ENCODE data around the gene TNFRSF13B. TPM values are rescaled to one million over a fixed set of nuclear protein-coding genes. Genes with fewer than 3 reads are reported as not detected.
"Not testable (repeated sequence)": the region's sequence is repeated elsewhere in the genome, so short reads cannot be mapped to it uniquely, and the experiment has no call there.

TNFRSF13B gene
- total RNA-seq, 1 experiment from 2014 or later = not detected

DNA sequence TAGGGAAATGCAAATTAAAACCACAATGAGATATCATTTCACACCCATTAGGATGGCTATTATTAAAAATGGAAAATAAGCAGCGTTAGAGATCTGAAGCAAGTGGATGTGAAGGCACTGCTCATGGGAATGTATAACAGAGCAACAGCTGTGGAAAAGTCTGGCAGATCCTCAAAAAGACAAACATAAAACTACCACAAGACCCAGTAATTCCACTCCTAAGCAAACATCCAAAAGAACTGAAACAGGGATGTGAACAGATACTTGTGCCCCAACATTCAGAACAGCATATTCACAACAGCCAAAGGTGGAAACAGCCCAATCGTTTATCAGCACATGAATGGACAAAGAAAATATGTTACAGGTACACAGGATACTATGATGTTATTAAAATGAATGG is 10.9 kb downstream of the TNFRSF13B start:
- not testable (repeated sequence) for DNase-seq (ENCODE audit: low read depth)

GRCh38 chr17:16955011-16955410 is 16.9 kb downstream of the TNFRSF13B start:
- not testable (repeated sequence) for DNase-seq (ENCODE audit: low read depth)

DNA sequence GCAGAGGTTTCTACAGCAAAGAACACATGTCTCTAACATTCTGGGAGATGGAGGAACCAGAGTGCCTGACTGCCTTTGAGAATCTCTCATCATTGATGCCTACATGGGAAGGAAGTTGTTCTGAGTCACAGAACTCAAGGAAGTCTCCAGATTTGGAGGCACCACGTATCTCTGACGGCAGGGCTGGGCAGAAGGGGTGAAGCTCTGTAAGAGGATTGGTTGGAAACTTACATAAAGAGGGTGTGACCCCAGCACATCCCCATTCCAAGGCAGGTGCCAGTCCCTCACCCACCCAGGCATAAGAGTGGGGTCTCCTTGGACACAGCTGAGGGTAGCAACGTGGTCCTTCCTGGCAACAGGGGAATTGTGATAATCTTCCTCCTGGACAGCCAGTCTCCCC is 17.4 kb downstream of the TNFRSF13B start:
- DNase-seq (ENCODE audit: low read depth) = no peak

GRCh38 chr17:16953841-16954240 is 18.1 kb downstream of the TNFRSF13B start:
- DNase-seq (ENCODE audit: low read depth) = no peak

GRCh38 chr17:16953347-16953746 is 18.6 kb downstream of the TNFRSF13B start:
- DNase-seq (ENCODE audit: low read depth) = no peak

DNA sequence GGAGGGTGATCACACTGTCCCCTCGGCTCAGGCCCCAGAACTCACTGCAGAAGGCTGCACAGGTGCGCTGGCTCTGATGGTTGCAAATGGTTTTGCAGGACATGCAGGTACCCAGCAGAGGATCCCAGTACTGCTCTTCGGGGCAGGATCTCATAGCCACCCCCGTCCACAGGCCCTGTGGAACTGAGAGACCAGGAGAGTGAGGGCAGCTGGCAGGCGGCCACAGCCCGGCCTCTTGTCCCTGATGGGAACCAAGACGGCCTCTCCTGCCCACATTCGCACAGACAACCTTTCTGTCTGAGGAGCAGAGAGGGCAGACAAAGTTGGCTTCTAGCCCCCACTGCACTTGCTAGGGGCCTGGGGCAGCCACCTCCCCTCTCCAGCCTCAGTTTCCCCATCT is 19.5 kb downstream of the TNFRSF13B start:
- DNase-seq (ENCODE audit: low read depth) = no peak

- no peak for DNase-seq (ENCODE audit: low read depth)
Measured at GRCh38 chr17:16950488-16950887, 21.4 kb downstream of the TNFRSF13B start.

- DNase-seq (ENCODE audit: low read depth) = no peak
Measured at GRCh38 chr17:16948587-16949376, 23.1 kb downstream of the TNFRSF13B start.

DNA sequence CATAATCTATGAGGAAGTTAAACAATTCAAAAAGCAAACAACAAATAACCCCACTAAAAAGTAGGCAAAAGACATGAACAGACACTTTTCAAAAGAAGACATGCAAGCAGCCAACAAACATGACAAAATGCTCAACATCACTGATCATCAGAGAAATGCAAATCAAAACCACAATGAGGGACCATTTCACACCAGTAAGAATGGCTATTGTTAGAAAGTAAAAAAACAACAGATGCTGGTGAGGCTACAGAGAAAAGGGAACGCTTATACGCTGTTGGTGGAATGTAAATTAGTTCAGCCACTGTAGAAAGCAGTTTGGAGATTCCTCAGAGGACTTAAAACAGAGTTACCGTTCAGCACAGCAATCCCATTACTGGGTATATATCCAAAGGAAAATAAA is 24.4 kb downstream of the TNFRSF13B start:
- no peak for DNase-seq (ENCODE audit: low read depth)

- peak; percentile 11 for DNase-seq (ENCODE audit: low read depth)
Measured at GRCh38 chr17:16945663-16946218, 26.2 kb downstream of the TNFRSF13B start.

GRCh38 chr17:16945136-16945482 is 26.8 kb downstream of the TNFRSF13B start:
- peak; percentile 2 for DNase-seq (ENCODE audit: low read depth)

GRCh38 chr17:16944334-16945135 is 27.4 kb downstream of the TNFRSF13B start:
- peak; percentile 3 for DNase-seq (ENCODE audit: low read depth)

DNA sequence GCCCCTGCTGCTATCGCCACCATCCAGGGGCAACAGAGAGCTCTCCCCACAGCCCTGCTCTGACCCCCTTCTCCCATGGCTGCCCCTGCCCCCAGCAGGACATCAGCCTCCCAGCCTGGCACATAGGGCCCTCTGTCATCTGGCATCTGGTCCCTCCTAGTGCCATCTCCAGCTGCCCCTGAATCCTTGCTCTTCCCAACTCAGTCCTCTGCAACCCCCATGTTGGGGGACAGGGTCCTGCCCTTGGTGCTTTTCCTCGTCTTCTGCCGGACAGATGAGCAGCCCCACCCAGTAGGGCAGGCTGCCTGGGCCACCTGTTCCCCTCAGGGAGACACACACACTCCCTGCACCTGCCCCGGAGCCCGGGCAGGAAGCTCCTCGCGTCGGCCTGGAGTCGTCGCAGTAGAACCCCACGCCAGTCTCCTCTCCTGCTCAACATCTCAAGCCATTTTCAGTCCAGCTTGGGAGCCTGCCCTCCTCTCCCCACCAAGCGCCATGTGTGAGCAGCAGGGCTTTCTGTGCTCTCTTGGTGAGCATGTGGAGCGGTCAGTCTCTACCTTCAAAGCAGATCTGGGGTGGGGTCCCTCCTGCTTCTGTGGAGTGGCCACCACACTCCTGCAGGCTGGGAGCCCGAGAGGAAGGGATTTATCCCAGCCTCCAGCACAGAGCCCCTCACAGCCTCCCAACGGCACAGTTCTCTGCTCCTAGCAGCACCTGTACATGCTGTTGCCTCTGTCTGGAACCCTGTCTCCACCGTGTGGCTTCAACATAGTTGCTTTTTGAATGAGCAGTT is 28.2 kb downstream of the TNFRSF13B start:
- no peak for DNase-seq (ENCODE audit: low read depth)

GRCh38 chr17:16943032-16943352 is 28.9 kb downstream of the TNFRSF13B start:
- DNase-seq (ENCODE audit: low read depth) = no peak

GRCh38 chr17:16942141-16943031 is 29.5 kb downstream of the TNFRSF13B start:
- no peak for DNase-seq (ENCODE audit: low read depth)

- DNase-seq (ENCODE audit: low read depth) = no peak
Measured at GRCh38 chr17:16941072-16942036, 30.6 kb downstream of the TNFRSF13B start.

DNA sequence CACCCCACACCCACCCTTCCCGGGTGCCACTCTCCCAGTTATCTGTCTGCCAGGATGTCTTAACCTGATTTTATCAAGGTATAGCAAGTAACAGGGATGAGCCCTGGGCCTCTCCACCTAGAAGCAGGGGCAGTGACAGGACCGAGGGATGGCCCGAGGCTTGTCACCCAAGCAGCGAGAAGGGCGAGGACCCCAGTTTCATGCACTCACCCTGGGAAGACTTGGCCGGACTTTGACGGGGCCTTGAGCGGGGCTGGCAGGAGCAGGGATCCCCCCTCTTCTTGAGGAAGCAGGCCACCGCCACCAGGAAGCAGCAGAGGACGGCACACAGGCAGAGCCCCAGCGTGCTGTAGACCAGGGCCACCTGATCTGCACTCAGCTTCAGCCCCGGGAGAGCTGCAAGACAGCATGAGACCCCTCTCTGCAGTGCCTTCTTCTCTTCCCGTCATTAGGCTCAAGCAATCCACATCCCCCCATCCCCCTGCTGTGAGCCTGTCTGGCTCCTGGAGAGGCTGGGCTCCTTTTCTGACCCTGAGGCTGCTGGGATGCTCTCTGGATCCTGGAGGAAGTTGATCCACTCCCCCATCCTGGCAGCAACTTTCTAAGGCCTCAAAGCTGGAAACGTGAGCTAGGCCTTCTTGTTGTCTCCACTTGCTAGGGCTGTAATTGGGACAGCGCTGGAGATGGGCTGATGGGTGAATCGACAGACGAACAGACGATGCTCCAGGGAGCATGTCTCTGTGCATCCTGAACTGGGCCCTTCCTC is 31.6 kb downstream of the TNFRSF13B start:
- DNase-seq (ENCODE audit: low read depth) = no peak

DNA sequence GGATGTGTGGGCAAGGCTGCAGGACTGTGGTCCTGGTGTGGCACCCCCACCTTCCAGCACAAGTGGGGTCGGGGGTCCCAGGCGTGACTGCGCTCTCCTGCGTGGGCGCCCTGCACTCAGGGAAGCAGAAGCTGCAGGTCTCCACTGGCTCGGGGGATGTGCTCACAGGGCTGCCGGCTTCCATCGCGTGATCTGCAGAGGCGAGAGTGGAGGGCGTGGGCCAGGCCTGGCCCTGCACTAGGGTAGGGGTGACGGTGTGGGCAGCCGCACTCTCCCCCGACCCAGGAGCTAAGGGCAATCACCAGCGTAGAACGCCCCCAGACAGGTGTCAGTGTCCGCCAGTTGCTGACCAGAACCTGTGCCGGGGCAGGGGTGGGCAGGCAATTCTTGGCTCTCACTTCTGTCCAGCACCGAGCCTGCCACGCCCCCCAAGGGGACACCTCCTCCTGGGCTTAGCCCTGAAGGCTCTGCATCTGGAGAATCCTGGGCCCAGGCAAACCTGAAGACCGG is 32.3 kb downstream of the TNFRSF13B start:
- no peak for DNase-seq (ENCODE audit: low read depth)

GRCh38 chr17:16939208-16939576 is 32.7 kb downstream of the TNFRSF13B start:
- DNase-seq (ENCODE audit: low read depth) = no peak
